A549 (cell line): ENCODE measurements around the gene FAM131A.

Source experiments
- CBX2 ChIP-seq: fragments of 200-600 bp; sonication (generic); IDR thresholded peaks from 2 replicates; pipeline ENCODE4 v1.6.1; 2016; ENCODE audit warnings: low read depth, mild to moderate bottlenecking, borderline replicate concordance
- CTCF ChIP-seq: fragments of >200 bp; sonication (Bioruptor Twin); formaldehyde crosslinking; IDR thresholded peaks from 3 replicates; pipeline ENCODE4 v1.5.1; 2016
- FOSL2 ChIP-seq, 2 experiments: fragments of 450-650 bp in 1 of 2; fragments of >200 bp in 1 of 2; sonication (Bioruptor Twin) in 1 of 2; formaldehyde crosslinking; IDR thresholded peaks; 2 replicates each; pipeline versions ENCODE4 v1.5.0 to v1.6.1; 2016 to 2020; ENCODE audit warnings: mild to moderate bottlenecking in 1 of 2, moderate library complexity in 1 of 2
- POLR2A ChIP-seq: IDR thresholded peaks from 2 replicates; pipeline ENCODE4 v1.6.1; 2012; ENCODE audit warnings: mild to moderate bottlenecking, low read length

GRCh38 chr3:184322731-184323487, 14.5 kb upstream of the FAM131A start:
- no peak for TF ChIP-seq CTCF
- no peak for TF ChIP-seq FOSL2 (IDR thresholded peaks at IDR 0.05)
- no peak for TF ChIP-seq FOSL2 (CRISPR knock-in tag; IDR thresholded peaks at IDR 0.05)
- no peak for TF ChIP-seq CBX2
- no peak for TF ChIP-seq POLR2A
